SK-N-MC (cell line): ENCODE results near the gene NCSTN.
"Not testable (repeated sequence)": the region's sequence is repeated elsewhere in the genome, so short reads cannot be mapped to it uniquely, and the experiment has no call there.

Experiments used
- DNase-seq: peaks from one replicate; pipeline ENCODE4 v3.0.0-alpha.2; 2011; ENCODE audit warnings: low read depth, low spot score
- H3K27ac ChIP-seq: fragments of 200-600 bp; sonication (generic); 2 replicates; pipeline ENCODE4 v1.5.1; 2016; ENCODE audit warnings: mixed run types
- H3K36me3 ChIP-seq: fragments of 200-600 bp; sonication (generic); 2 replicates; pipeline ENCODE4 v1.6.1; 2017; ENCODE audit warnings: antibody characterized with exemption, low read length, mixed read lengths; ENCODE audit not compliant: insufficient read depth
- H3K4me3 ChIP-seq: fragments of 200-600 bp; sonication (generic); 2 replicates; pipeline ENCODE4 v1.5.1; 2016
- H3K9ac ChIP-seq: fragments of 200-600 bp; sonication (generic); 2 replicates; pipeline ENCODE4 v1.8.0; 2017; ENCODE audit warnings: mixed run types, mixed read lengths; ENCODE audit not compliant: insufficient read length
- H3K9me3 ChIP-seq: fragments of 200-600 bp; sonication (generic); 2 replicates; pipeline ENCODE4 v1.6.1; 2017; ENCODE audit warnings: low read depth, mild to moderate bottlenecking, antibody characterized with exemption, low read length, moderate library complexity, mixed read lengths
- EZH2 ChIP-seq: fragments of 200-600 bp; sonication (generic); IDR thresholded peaks from one replicate; pipeline ENCODE4 v1.6.1; 2017; ENCODE audit warnings: antibody characterized with exemption
- FOXP2 ChIP-seq: optimal IDR thresholded peaks from 2 replicates; pipeline ENCODE3; 2011; ENCODE audit warnings: mild to moderate bottlenecking, moderate library complexity; ENCODE audit not compliant: insufficient read depth; ENCODE audit errors: extremely low read length, control extremely low read depth
- POLR2AphosphoS5 ChIP-seq: IDR thresholded peaks from 2 replicates; pipeline ENCODE4 v1.6.1; 2012; ENCODE audit warnings: mild to moderate bottlenecking, low read depth, low read length, borderline replicate concordance

The NCSTN gene

GRCh38 chr1:160373696-160374095 is 30.5 kb downstream of the NCSTN start:
- no peak overlapping the region for H3K9ac ChIP-seq
- DNase-seq: no peak
- H3K27ac ChIP-seq: no peak overlapping the region
- TF ChIP-seq POLR2AphosphoS5 (no peak), FOXP2 (no peak)
- H3K4me3 ChIP-seq: no peak overlapping the region
- no peaks in the 10 kb centered on the region for H3K9me3 ChIP-seq
- H3K36me3 ChIP-seq: no peaks in the 10 kb centered on the region

DNA sequence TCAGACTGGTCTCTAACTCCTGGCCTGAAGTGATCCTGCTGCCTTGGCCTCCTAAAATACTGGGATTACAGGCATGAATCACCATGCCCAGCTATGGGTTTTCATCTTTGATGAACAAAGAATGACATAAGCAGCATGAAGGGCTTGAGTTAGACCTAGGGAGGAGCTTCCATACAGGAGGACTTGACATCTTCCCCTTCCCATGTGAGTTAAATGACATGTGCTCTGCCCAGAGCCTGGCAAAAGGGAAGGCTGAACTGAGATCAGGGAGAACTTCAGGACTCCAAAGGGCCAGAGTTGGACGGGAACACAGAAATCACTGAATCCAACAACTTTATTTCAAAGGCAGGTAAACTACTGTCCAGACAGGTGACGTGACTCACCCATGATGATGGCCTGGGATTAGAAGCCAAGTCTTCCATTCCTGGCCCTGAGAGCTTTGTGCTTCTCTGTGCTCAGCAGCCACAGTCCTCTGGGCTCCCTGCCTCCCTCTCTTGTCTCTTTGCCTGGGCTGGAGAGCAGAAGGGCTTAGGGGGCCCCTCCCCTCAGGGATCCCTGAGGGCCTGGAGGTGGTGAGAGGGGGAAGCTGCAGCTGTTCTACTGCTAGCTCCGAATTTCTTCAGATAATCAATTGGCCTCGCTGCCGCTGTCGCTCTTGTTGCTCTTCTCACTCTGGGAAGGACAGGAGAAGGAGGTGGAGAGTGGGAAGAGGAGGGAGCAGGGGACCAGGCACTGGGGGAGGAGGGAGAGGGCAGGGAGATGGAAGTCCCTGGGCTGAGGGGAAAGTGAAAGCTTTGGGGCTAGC is 31.3 kb downstream of the NCSTN start:
- H3K36me3 ChIP-seq: no peaks in the 10 kb centered on the region
- H3K9me3 ChIP-seq: no peaks in the 10 kb centered on the region
- DNase-seq: no peak
- no peak overlapping the region for H3K4me3 ChIP-seq
- no peak overlapping the region for H3K9ac ChIP-seq
- TF ChIP-seq FOXP2: no peak
- TF ChIP-seq EZH2: no peak
- TF ChIP-seq POLR2AphosphoS5: no peak
- no peak overlapping the region for H3K27ac ChIP-seq

GRCh38 chr1:160375788-160376524 is 32.8 kb downstream of the NCSTN start:
- H3K9ac ChIP-seq: no peak overlapping the region
- H3K27ac ChIP-seq: no peak overlapping the region
- no peak for DNase-seq
- no peaks in the 10 kb centered on the region for H3K36me3 ChIP-seq
- no peak for TF ChIP-seq POLR2AphosphoS5
- TF ChIP-seq FOXP2: no peak
- TF ChIP-seq EZH2: no peak
- no peak overlapping the region for H3K4me3 ChIP-seq
- no peaks in the 10 kb centered on the region for H3K9me3 ChIP-seq

GRCh38 chr1:160376525-160377131 is 33.4 kb downstream of the NCSTN start:
- Histone ChIP-seq H3K9me3 (no peaks in the 10 kb centered on the region), H3K9ac (no peak overlapping the region), H3K36me3 (no peaks in the 10 kb centered on the region), H3K27ac (no peak overlapping the region), H3K4me3 (no peak overlapping the region)
- no peak for TF ChIP-seq FOXP2
- no peak for TF ChIP-seq EZH2
- TF ChIP-seq POLR2AphosphoS5: no peak
- DNase-seq: peak; percentile 32

DNA sequence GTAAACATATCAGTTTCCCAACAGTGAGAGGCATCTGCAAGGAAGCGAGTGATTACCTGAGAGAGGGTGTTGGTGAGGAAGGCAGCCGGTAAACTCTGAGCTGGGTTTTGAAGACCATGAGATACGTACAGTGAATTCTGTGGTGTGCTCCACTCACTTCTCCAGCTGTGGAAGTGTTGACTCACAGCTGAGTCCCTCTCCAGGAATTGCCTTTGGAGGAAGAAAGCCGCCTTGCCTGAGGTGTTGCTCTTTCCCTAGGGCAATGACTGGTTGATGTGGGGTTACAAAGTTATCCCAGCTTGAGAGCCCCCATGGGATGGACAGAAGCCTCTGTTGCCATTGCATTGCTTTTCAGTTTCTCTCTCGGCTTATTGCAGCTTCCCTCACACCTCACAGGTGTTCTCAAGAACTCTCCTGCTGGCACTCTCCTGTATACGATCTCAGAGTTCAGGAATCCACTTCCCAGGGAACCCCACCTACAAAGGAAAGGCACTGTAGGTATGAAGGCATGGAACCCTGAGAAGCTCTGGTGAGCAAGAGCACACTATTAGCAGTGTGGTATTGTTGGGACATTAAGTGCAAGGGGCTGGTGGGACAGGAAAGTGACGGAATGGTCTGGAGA is 34.5 kb downstream of the NCSTN start:
- no peaks in the 10 kb centered on the region for H3K9me3 ChIP-seq
- TF ChIP-seq POLR2AphosphoS5 (no peak), EZH2 (no peak), FOXP2 (no peak)
- no peak overlapping the region for H3K4me3 ChIP-seq
- no peak overlapping the region for H3K9ac ChIP-seq
- no peaks in the 10 kb centered on the region for H3K36me3 ChIP-seq
- H3K27ac ChIP-seq: no peak overlapping the region
- DNase-seq: no peak

DNA sequence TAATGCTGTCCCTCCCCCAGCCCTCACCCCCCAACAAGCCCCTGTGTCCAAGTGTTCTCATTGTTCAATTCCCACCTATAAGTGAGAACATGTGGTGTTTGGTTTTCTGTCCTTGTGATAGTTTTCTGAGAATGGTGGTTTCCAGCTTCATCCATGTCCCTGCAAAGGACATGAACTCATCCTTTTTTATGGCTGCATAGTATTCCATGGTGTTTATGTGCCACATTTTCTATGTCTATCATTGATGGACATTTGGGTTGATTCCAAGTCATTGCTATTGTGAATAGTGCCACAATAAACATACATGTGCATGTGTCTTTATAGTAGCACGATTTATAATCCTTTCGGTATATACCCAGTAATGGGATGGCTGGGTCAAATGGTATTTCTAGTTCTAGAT is 41.6 kb downstream of the NCSTN start:
- H3K4me3 ChIP-seq, H3K9ac ChIP-seq, H3K9me3 ChIP-seq, H3K27ac ChIP-seq, DNase-seq, H3K36me3 ChIP-seq: not testable (repeated sequence)

- H3K9ac ChIP-seq, H3K36me3 ChIP-seq, H3K27ac ChIP-seq, H3K4me3 ChIP-seq, H3K9me3 ChIP-seq, DNase-seq: not testable (repeated sequence)
Observed at GRCh38 chr1:160388406-160388805, 45.2 kb downstream of the NCSTN start.

DNA sequence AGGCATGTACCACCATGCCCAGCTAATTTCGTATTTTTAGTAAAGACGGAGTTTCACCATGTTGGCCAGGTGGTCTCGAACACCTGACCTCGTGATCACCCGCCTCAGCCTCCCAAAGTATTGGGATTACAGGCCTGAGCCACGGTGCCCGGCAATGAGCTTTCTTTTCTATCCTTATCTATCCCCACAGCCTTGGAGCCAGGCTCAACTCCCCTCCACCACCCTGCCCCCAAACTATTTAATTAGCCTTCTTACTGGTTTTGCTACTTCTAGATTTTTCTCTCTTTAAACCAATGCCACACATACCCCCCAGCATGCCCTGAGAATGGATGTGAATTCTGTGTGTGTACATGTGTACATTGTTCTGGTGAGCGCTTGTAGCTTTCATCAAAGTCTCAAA is 51.5 kb downstream of the NCSTN start:
- Histone ChIP-seq H3K27ac (no peak overlapping the region), H3K9ac (no peak overlapping the region), H3K4me3 (no peak overlapping the region), H3K36me3 (no peaks in the 10 kb centered on the region), H3K9me3 (no peaks in the 10 kb centered on the region)
- no peak for DNase-seq
- TF ChIP-seq EZH2 (no peak), FOXP2 (no peak)

- Histone ChIP-seq H3K4me3 (no peak overlapping the region), H3K9ac (no peak overlapping the region), H3K36me3 (no peaks in the 10 kb centered on the region), H3K9me3 (no peaks in the 10 kb centered on the region), H3K27ac (no peak overlapping the region)
- no peak for TF ChIP-seq POLR2AphosphoS5
- TF ChIP-seq EZH2: no peak
- TF ChIP-seq FOXP2: no peak
- no peak for DNase-seq
Observed at GRCh38 chr1:160397651-160398050, 54.5 kb downstream of the NCSTN start.
